Ishikawa (cell line): ENCODE data around the gene SAT1.

Source experiments
- CEBPB ChIP-seq: IDR thresholded peaks from 2 replicates; pipeline ENCODE4 v1.6.1; 2012
- CREB1 ChIP-seq: IDR thresholded peaks from 2 replicates; pipeline ENCODE4 v1.6.1; 2012; ENCODE audit warnings: low read depth
- EGR1 ChIP-seq: IDR thresholded peaks from 2 replicates; pipeline ENCODE4 v1.6.1; 2012
- EP300 ChIP-seq: IDR thresholded peaks from 2 replicates; pipeline ENCODE4 v1.6.1; 2012; ENCODE audit warnings: borderline replicate concordance
- FOXM1 ChIP-seq: IDR thresholded peaks from 2 replicates; pipeline ENCODE4 v1.6.1; 2012; ENCODE audit warnings: low read depth, borderline replicate concordance
- MAX ChIP-seq: IDR thresholded peaks from 2 replicates; pipeline ENCODE4 v1.6.1; 2012
- NFIC ChIP-seq: IDR thresholded peaks from 2 replicates; pipeline ENCODE4 v1.6.1; 2012
- RAD21 ChIP-seq: IDR thresholded peaks from 2 replicates; pipeline ENCODE4 v1.6.1; 2012; ENCODE audit warnings: low read depth
- REST ChIP-seq: IDR thresholded peaks from 2 replicates; pipeline ENCODE4 v1.6.1; 2012; ENCODE audit warnings: low read depth, mild to moderate bottlenecking
- TAF1 ChIP-seq: IDR thresholded peaks from 2 replicates; pipeline ENCODE4 v1.6.1; 2012; ENCODE audit warnings: low read depth, mild to moderate bottlenecking
- TCF12 ChIP-seq: IDR thresholded peaks from 2 replicates; pipeline ENCODE4 v1.6.1; 2012; ENCODE audit warnings: low read depth
- TEAD4 ChIP-seq: IDR thresholded peaks from 2 replicates; pipeline ENCODE4 v1.6.1; 2012
- USF1 ChIP-seq: IDR thresholded peaks from 2 replicates; pipeline ENCODE4 v1.6.1; 2012
- YY1 ChIP-seq: IDR thresholded peaks from 2 replicates; pipeline ENCODE4 v1.6.1; 2012; ENCODE audit warnings: low read depth
- ZBTB7A ChIP-seq: IDR thresholded peaks from 2 replicates; pipeline ENCODE4 v1.6.1; 2012; ENCODE audit warnings: low read depth

The SAT1 gene

GRCh38 chrX:23752740-23753415, 30.1 kb upstream of the SAT1 start:
- TF ChIP-seq FOXM1 (no peak), YY1 (no peak), ZBTB7A (no peak), TEAD4 (no peak), EP300 (no peak)

GRCh38 chrX:23754664-23755063, 28.3 kb upstream of the SAT1 start:
- TF ChIP-seq RAD21 = no peak
- no peak for TF ChIP-seq TCF12
- no peak for TF ChIP-seq YY1
- no peak for TF ChIP-seq TEAD4
- TF ChIP-seq CEBPB = no peak
- TF ChIP-seq REST = no peak
- TF ChIP-seq USF1 = no peak
- no peak for TF ChIP-seq FOXM1
- no peak for TF ChIP-seq NFIC
- no peak for TF ChIP-seq EGR1
- no peak for TF ChIP-seq EP300
- no peak for TF ChIP-seq ZBTB7A
- TF ChIP-seq MAX = no peak
- TF ChIP-seq CREB1 = no peak
- TF ChIP-seq TAF1 = no peak

- TF ChIP-seq RAD21 (peak; percentile 39; the same call in 1 of the 2 replicates), FOXM1 (no peak)
Measured at GRCh38 chrX:23756165-23756564, 26.8 kb upstream of the SAT1 start.

GRCh38 chrX:23759821-23760220, 23.2 kb upstream of the SAT1 start:
- TF ChIP-seq MAX = no peak
- TF ChIP-seq EGR1 = no peak
- TF ChIP-seq CEBPB = no peak
- TF ChIP-seq YY1 = no peak
- TF ChIP-seq ZBTB7A = no peak
- TF ChIP-seq TCF12 = no peak

GRCh38 chrX:23764188-23764984, 18.6 kb upstream of the SAT1 start:
- TF ChIP-seq MAX = no peak
- no peak for TF ChIP-seq NFIC
- TF ChIP-seq CREB1 = no peak
- no peak for TF ChIP-seq ZBTB7A
- no peak for TF ChIP-seq RAD21
- TF ChIP-seq TCF12 = no peak
- TF ChIP-seq TEAD4 = no peak
- TF ChIP-seq FOXM1 = no peak
- TF ChIP-seq EP300 = no peak
- TF ChIP-seq CEBPB = no peak
- TF ChIP-seq TAF1 = no peak
- no peak for TF ChIP-seq YY1
- no peak for TF ChIP-seq USF1
- TF ChIP-seq EGR1 = no peak
- no peak for TF ChIP-seq REST

- no peak for TF ChIP-seq EP300
- no peak for TF ChIP-seq MAX
- no peak for TF ChIP-seq TEAD4
- TF ChIP-seq NFIC = no peak
- TF ChIP-seq FOXM1 = no peak
- no peak for TF ChIP-seq ZBTB7A
- TF ChIP-seq EGR1 = no peak
- TF ChIP-seq TCF12 = no peak
- TF ChIP-seq CREB1 = no peak
- no peak for TF ChIP-seq TAF1
- TF ChIP-seq CEBPB = no peak
- no peak for TF ChIP-seq USF1
- TF ChIP-seq REST = no peak
- no peak for TF ChIP-seq RAD21
- no peak for TF ChIP-seq YY1
Measured at GRCh38 chrX:23765449-23765848, 17.5 kb upstream of the SAT1 start.
